Neural cell (in vitro differentiated cells): Measurements from ENCODE around the gene GNLY. TPM values are rescaled to one million over a fixed set of nuclear protein-coding genes. Genes with fewer than 3 reads are reported as not detected.
"Not testable (repeated sequence)": the region's sequence is repeated elsewhere in the genome, so short reads cannot be mapped to it uniquely, and the experiment has no call there.

Source experiments
- H2AFZ ChIP-seq: fragments of 200-600, 300-800 bp; sonication (generic), shearing (Covaris generic); 2 replicates; pipeline ENCODE4 v1.6.0; 2014; ENCODE audit warnings: low read depth, mild to moderate bottlenecking, antibody characterized with exemption, low read length, moderate library complexity
- H3F3A ChIP-seq: fragments of 200-600 bp; shearing (Covaris generic); 2 replicates; pipeline ENCODE4 v1.6.1; 2016; ENCODE audit warnings: mild to moderate bottlenecking, moderate library complexity, mixed read lengths, antibody characterized with exemption, low read length; ENCODE audit not compliant: insufficient read depth, poor library complexity, severe bottlenecking
- H3K27ac ChIP-seq: fragments of 200-600, 300-800 bp; sonication (generic), shearing (Covaris generic); 2 replicates; pipeline ENCODE4 v1.5.1; 2014; ENCODE audit warnings: mild to moderate bottlenecking, low read length, moderate library complexity
- H3K27me3 ChIP-seq: fragments of 300-800, 200-600 bp; sonication (generic), shearing (Covaris generic); 2 replicates; pipeline ENCODE4 v1.6.0; 2014; ENCODE audit warnings: mild to moderate bottlenecking, low read depth, low read length, moderate library complexity; ENCODE audit not compliant: insufficient read depth
- H3K36me3 ChIP-seq: fragments of 300-800, 200-600 bp; sonication (generic), shearing (Covaris generic); 2 replicates; pipeline ENCODE4 v1.5.1; 2014; ENCODE audit warnings: mild to moderate bottlenecking, antibody characterized with exemption, low read length, moderate library complexity; ENCODE audit not compliant: insufficient read depth
- H3K4me2 ChIP-seq: fragments of 300-800, 200-600 bp; sonication (generic), shearing (Covaris generic); 2 replicates; pipeline ENCODE4 v1.6.0; 2014; ENCODE audit warnings: mild to moderate bottlenecking, low read length
- H3K4me3 ChIP-seq: fragments of 300-800, 200-600 bp; sonication (generic), shearing (Covaris generic); 2 replicates; pipeline ENCODE4 v1.5.1; 2014; ENCODE audit warnings: mild to moderate bottlenecking, low read length, moderate library complexity
- H3K79me2 ChIP-seq: fragments of 200-600 bp; shearing (Covaris generic); replicated peaks from 2 replicates; pipeline ENCODE4 v1.6.0; 2014; ENCODE audit warnings: mild to moderate bottlenecking, low read length, moderate library complexity; ENCODE audit not compliant: insufficient read depth
- H3K9ac ChIP-seq: fragments of 300-800, 200-600 bp; sonication (generic), shearing (Covaris generic); 2 replicates; pipeline ENCODE4 v1.6.1; 2016; ENCODE audit warnings: mild to moderate bottlenecking, low read length, mixed read lengths
- H3K9me2 ChIP-seq: fragments of 200-600 bp; shearing (Covaris generic); 2 replicates; pipeline ENCODE4 v1.6.1; 2016; ENCODE audit warnings: mild to moderate bottlenecking, low read length, mixed read lengths; ENCODE audit not compliant: insufficient read depth
- H3K9me3 ChIP-seq: fragments of 200-600, 300-800 bp; sonication (generic), shearing (Covaris generic); 2 replicates; pipeline ENCODE4 v1.6.1; 2016; ENCODE audit warnings: mild to moderate bottlenecking, mixed run types, low read length, moderate library complexity, mixed read lengths
- H4K20me1 ChIP-seq: fragments of 200-600 bp; shearing (Covaris generic); 2 replicates; pipeline ENCODE4 v1.6.1; 2016; ENCODE audit warnings: mild to moderate bottlenecking, mixed run types; ENCODE audit not compliant: insufficient read depth
- EP300 ChIP-seq: fragments of 450-650 bp; conservative IDR thresholded peaks from 2 replicates; pipeline ENCODE4 v1.6.1; 2014; ENCODE audit warnings: antibody characterized with exemption, mild to moderate bottlenecking, moderate library complexity; ENCODE audit not compliant: poor library complexity, severe bottlenecking
- EZH2 ChIP-seq: fragments of 200-600, 300-800 bp; shearing (Covaris generic), sonication (generic); IDR thresholded peaks from 2 replicates; pipeline ENCODE4 v1.6.1; 2014; ENCODE audit warnings: antibody characterized with exemption, low read length, borderline replicate concordance, mild to moderate bottlenecking; ENCODE audit not compliant: insufficient read depth, poor library complexity, severe bottlenecking
- MXI1 ChIP-seq: fragments of 450-650 bp; conservative IDR thresholded peaks from 2 replicates; pipeline ENCODE4 v1.6.1; 2014; ENCODE audit warnings: antibody characterized with exemption, mild to moderate bottlenecking; ENCODE audit not compliant: poor library complexity, severe bottlenecking
- POLR2AphosphoS5 ChIP-seq: IDR thresholded peaks from 2 replicates; pipeline ENCODE4 v1.6.1; 2012
- RAD21 ChIP-seq: fragments of 450-650 bp; conservative IDR thresholded peaks from 2 replicates; pipeline ENCODE4 v1.6.1; 2014; ENCODE audit warnings: antibody characterized with exemption, mild to moderate bottlenecking, moderate library complexity
- SMC3 ChIP-seq: fragments of 450-650 bp; conservative IDR thresholded peaks from 2 replicates; pipeline ENCODE4 v1.6.1; 2014; ENCODE audit warnings: antibody characterized with exemption, mild to moderate bottlenecking, moderate library complexity; ENCODE audit not compliant: poor library complexity
- TAF1 ChIP-seq: IDR thresholded peaks from 2 replicates; pipeline ENCODE4 v1.6.1; 2012; ENCODE audit warnings: low read depth
- polyA plus RNA-seq: library from polyadenylated mRNA; depleted of rRNA; stranded (reverse); fragments of >200 nt; gene quantifications from 2 replicates; pipeline ENCODE4 v1.2.3, GENCODE V29; 2014
- TF ChIP-seq, protein P1 (sequence below): fragments of 450-650 bp; IDR thresholded peaks from 2 replicates; pipeline ENCODE4 v1.5.1; 2014; ENCODE audit warnings: antibody characterized with exemption, mild to moderate bottlenecking, moderate library complexity; ENCODE audit not compliant: poor library complexity, severe bottlenecking
- TF ChIP-seq, protein P2 (sequence below): IDR thresholded peaks from 2 replicates; pipeline ENCODE4 v1.6.1; 2012; ENCODE audit warnings: borderline replicate concordance

Gene GNLY
- polyA plus RNA-seq, 1 donor from 2014 or later: not detected

DNA sequence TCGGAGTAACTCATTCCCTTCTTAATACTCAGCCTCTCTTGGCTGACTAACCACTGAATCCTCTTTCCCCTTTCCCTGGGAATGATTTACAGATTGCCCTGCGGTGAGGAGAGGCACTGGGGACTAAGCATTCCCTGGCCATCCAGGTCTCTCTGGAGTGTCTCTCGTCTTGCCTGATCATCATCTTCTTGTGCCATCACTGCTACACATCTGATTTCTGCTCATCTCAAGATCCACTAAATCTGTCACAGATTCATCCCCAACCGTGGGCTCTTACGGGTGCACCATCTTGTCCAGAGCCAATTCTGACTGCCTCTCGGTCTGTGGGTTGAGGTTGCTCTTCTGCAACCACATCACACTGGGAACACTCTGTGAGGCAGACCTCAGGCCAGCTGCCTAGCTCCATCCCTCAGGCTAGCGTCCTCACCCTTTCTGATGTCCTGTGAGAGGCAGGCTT, 38.2 kb upstream of the GNLY start:
- Histone ChIP-seq H3K9ac (no peak overlapping the region), H3K27ac (no peak overlapping the region), H3K9me3 (no peaks in the 10 kb centered on the region), H3K4me3 (no peak overlapping the region), H3K36me3 (no peaks in the 10 kb centered on the region), H4K20me1 (no peaks in the 10 kb centered on the region), H2AFZ (no peak overlapping the region), H3K9me2 (no peaks in the 10 kb centered on the region), H3F3A (no peaks in the 10 kb centered on the region), H3K4me2 (no peak overlapping the region), H3K27me3 (no peaks in the 10 kb centered on the region), H3K79me2 (no peaks in the 10 kb centered on the region)
- TF ChIP-seq POLR2AphosphoS5 (no peak), EP300 (no peak), TAF1 (no peak), SMC3 (no peak), MXI1 (no peak), EZH2 (no peak), RAD21 (no peak)
- TF ChIP-seq, protein P1, sequence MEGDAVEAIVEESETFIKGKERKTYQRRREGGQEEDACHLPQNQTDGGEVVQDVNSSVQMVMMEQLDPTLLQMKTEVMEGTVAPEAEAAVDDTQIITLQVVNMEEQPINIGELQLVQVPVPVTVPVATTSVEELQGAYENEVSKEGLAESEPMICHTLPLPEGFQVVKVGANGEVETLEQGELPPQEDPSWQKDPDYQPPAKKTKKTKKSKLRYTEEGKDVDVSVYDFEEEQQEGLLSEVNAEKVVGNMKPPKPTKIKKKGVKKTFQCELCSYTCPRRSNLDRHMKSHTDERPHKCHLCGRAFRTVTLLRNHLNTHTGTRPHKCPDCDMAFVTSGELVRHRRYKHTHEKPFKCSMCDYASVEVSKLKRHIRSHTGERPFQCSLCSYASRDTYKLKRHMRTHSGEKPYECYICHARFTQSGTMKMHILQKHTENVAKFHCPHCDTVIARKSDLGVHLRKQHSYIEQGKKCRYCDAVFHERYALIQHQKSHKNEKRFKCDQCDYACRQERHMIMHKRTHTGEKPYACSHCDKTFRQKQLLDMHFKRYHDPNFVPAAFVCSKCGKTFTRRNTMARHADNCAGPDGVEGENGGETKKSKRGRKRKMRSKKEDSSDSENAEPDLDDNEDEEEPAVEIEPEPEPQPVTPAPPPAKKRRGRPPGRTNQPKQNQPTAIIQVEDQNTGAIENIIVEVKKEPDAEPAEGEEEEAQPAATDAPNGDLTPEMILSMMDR: no peak
- TF ChIP-seq, protein P2, sequence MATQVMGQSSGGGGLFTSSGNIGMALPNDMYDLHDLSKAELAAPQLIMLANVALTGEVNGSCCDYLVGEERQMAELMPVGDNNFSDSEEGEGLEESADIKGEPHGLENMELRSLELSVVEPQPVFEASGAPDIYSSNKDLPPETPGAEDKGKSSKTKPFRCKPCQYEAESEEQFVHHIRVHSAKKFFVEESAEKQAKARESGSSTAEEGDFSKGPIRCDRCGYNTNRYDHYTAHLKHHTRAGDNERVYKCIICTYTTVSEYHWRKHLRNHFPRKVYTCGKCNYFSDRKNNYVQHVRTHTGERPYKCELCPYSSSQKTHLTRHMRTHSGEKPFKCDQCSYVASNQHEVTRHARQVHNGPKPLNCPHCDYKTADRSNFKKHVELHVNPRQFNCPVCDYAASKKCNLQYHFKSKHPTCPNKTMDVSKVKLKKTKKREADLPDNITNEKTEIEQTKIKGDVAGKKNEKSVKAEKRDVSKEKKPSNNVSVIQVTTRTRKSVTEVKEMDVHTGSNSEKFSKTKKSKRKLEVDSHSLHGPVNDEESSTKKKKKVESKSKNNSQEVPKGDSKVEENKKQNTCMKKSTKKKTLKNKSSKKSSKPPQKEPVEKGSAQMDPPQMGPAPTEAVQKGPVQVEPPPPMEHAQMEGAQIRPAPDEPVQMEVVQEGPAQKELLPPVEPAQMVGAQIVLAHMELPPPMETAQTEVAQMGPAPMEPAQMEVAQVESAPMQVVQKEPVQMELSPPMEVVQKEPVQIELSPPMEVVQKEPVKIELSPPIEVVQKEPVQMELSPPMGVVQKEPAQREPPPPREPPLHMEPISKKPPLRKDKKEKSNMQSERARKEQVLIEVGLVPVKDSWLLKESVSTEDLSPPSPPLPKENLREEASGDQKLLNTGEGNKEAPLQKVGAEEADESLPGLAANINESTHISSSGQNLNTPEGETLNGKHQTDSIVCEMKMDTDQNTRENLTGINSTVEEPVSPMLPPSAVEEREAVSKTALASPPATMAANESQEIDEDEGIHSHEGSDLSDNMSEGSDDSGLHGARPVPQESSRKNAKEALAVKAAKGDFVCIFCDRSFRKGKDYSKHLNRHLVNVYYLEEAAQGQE: no peak

DNA sequence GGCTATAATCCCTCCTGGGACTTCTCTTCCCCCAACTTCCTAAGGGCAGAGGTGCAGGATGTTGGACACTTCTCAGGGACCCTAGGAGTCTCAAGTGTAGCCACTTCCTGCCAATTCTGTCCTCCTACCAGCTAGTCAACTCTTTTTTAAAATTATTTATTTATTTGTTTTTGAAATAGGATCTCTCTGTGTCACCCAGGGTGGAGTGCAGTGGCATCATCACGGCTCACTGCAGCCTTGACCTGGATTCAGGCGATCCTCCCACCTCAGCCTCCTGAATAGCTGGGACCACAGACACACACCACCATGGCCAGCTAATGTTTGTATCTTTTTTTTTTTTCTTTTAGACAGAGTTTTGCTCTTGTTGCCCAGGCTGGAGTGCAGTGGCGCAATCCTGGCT, 37.7 kb upstream of the GNLY start:
- TF ChIP-seq RAD21: no peak
- TF ChIP-seq EZH2: no peak
- TF ChIP-seq MXI1: no peak
- TF ChIP-seq POLR2AphosphoS5: no peak
- TF ChIP-seq EP300: no peak
- TF ChIP-seq, protein P1: no peak
- TF ChIP-seq, protein P2: no peak
- TF ChIP-seq SMC3: no peak
- no peak for TF ChIP-seq TAF1
- H3K27me3 ChIP-seq: no peaks in the 10 kb centered on the region
- H3K9me2 ChIP-seq: no peaks in the 10 kb centered on the region
- no peak overlapping the region for H3K27ac ChIP-seq
- H2AFZ ChIP-seq: no peak overlapping the region
- H3F3A ChIP-seq: no peaks in the 10 kb centered on the region
- no peak overlapping the region for H3K4me3 ChIP-seq
- H3K9me3 ChIP-seq: no peaks in the 10 kb centered on the region
- no peaks in the 10 kb centered on the region for H3K79me2 ChIP-seq
- H3K36me3 ChIP-seq: no peaks in the 10 kb centered on the region
- no peaks in the 10 kb centered on the region for H4K20me1 ChIP-seq
- no peak overlapping the region for H3K9ac ChIP-seq
- no peak overlapping the region for H3K4me2 ChIP-seq

DNA sequence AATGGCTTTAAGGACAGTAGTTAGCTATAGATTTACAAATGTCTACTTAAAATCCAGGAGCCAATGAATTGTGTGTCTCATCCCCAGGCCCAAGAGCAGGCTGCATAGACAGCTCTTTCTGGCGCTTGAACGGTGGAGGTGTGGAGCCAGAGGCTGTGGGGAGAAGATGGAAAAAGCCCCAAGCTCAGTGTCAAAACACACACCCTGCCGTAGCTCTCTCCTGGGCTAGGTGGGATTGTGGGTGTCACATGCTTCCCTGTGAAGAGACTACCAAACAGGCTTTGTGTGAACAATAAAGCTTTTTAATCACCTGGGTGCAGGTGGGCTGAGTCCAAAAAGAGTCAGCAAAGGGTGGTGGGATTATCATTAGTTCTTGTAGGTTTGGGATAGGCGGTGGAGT, 36.8 kb upstream of the GNLY start:
- H3K4me3 ChIP-seq, H3F3A ChIP-seq, H4K20me1 ChIP-seq, H3K27me3 ChIP-seq, H2AFZ ChIP-seq, H3K9me2 ChIP-seq, H3K27ac ChIP-seq, H3K9ac ChIP-seq, H3K36me3 ChIP-seq, H3K79me2 ChIP-seq, H3K4me2 ChIP-seq, H3K9me3 ChIP-seq: not testable (repeated sequence)
